Measurements from ENCODE around the gene RHEB. TPM values are rescaled to one million over a fixed set of nuclear protein-coding genes. Genes with fewer than 3 reads are reported as not detected.

Gene RHEB
- total and polyA plus RNA-seq, 2 of the 4 experiments (the other 2 are of a cell fraction), result 19.7 to 67.2 TPM

GRCh38 chr7:151515276-151515565, 4.5 kb downstream of the RHEB start:
- Histone ChIP-seq H3K9me3 (ENCODE audit: control insufficient read depth, insufficient read depth, low read length) (no peaks in the 10 kb centered on the region), H2BK15ac (ENCODE audit: low read depth, low read length) (no peak overlapping the region), H3K27me3 (ENCODE audit: control insufficient read depth, insufficient read depth, low read length) (no peaks in the 10 kb centered on the region), H3K23ac (ENCODE audit: low read depth, low read length) (no peak overlapping the region), H2BK20ac (ENCODE audit: low read depth, low read length) (no peak overlapping the region), H3K79me1 (ENCODE audit: low read depth in 1 of 2, low read length in 2 of 2) (peaks cover 0 to 56% of the 10 kb centered on the region in 2 experiments; a peak in 2 of 4 replicates), H3K9me1 (ENCODE audit: insufficient read depth, low read length) (peaks cover 13% of the 10 kb centered on the region), H3K27ac (ENCODE audit: insufficient read depth, low read length) (no peak overlapping the region), H3K56ac (ENCODE audit: extremely low read depth, insufficient read depth, low read length) (no peak overlapping the region), H4K20me1 (ENCODE audit: insufficient read depth, low read length) (peaks cover 86% of the 10 kb centered on the region), H2BK120ac (ENCODE audit: low read depth, low read length) (no peak overlapping the region), H2AFZ (replicated peaks; ENCODE audit: low read length, poor library complexity) (no peak overlapping the region), H4K8ac (ENCODE audit: low read depth in 2 of 2, low read length in 2 of 2) (no peak overlapping the region), H4K5ac (ENCODE audit: low read depth, low read length) (no peak overlapping the region), H2BK5ac (ENCODE audit: low read depth, low read length, poor library complexity, severe bottlenecking) (no peak overlapping the region), H3K4ac (ENCODE audit: low read depth, low read length) (no peak overlapping the region), H3K36me3 (ENCODE audit: control insufficient read depth, insufficient read depth, low read length) (no peaks in the 10 kb centered on the region), H3K4me1 (ENCODE audit: control insufficient read depth, insufficient read depth, low read length) (peaks cover 7% of the 10 kb centered on the region), H3K18ac (ENCODE audit: low read depth, low read length) (no peak overlapping the region), H3K9ac (ENCODE audit: low read depth, low read length) (no peak overlapping the region), H2AK5ac (ENCODE audit: low read depth, low read length) (no peak overlapping the region), H3K4me3 (ENCODE audit: insufficient read depth, low read depth, low read length) (no peak overlapping the region), H3K4me2 (ENCODE audit: low read depth, low read length) (no peak overlapping the region), H3K14ac (replicated peaks; ENCODE audit: low read depth, low read length) (no peak overlapping the region), H4K91ac (ENCODE audit: insufficient read depth, low read depth, low read length) (no peak overlapping the region), H2AK9ac (replicated peaks; ENCODE audit: low read depth, low read length, poor library complexity) (no peak overlapping the region)
- intact Hi-C loops (cut with micrococcal nuclease) (no loop called here), dilution Hi-C loops (cut with HindIII; ENCODE audit: low sequenced_read_pairs, unreplicated experiment) (no loop called here), in situ Hi-C loops (cut with MboI; ENCODE audit: low sequenced_read_pairs) (no loop called here)
- no TSS peak for BruUV-seq (replicated peaks)
- POLR2A ChIA-PET (ENCODE audit: unreplicated experiment), result no interaction called here
- TF ChIP-seq MXI1 (IDR thresholded peaks at IDR 0.05; ENCODE audit: borderline replicate concordance, low read depth, low read length), result no peak
- no peak for TF ChIP-seq CHD1 (IDR thresholded peaks at IDR 0.05; ENCODE audit: low read depth, low read length)
- TF ChIP-seq CTCF (conservative IDR thresholded peaks at IDR 0.05; ENCODE audit: low read depth, low read length), result no peak
- no peak for TF ChIP-seq NFE2L2 (IDR thresholded peaks at IDR 0.05; ENCODE audit: low read depth, low read length)
- no peak for TF ChIP-seq BHLHE40 (IDR thresholded peaks at IDR 0.05; ENCODE audit: low read depth, low read length)
- TF ChIP-seq MAFK (IDR thresholded peaks at IDR 0.05; ENCODE audit: low read depth, low read length), result no peak
- TF ChIP-seq FOS (IDR thresholded peaks at IDR 0.05; ENCODE audit: low read depth, low read length), result no peak
- TF ChIP-seq POLR2A (IDR thresholded peaks at IDR 0.05; ENCODE audit: low read depth, low read length), result no peak
- no peak for TF ChIP-seq ELK1 (IDR thresholded peaks at IDR 0.05; ENCODE audit: borderline replicate concordance, low read depth, low read length)
- no peak for TF ChIP-seq RAD21 (IDR thresholded peaks at IDR 0.05; ENCODE audit: low read length)
- TF ChIP-seq RCOR1 (IDR thresholded peaks at IDR 0.05; ENCODE audit: insufficient replicate concordance, low read length), result no peak
- CTCF ChIA-PET, result no interaction called here
- no peak for DNase-seq
- ATAC-seq (ENCODE audit: low read depth), result no peak
